H4 (cell line): Measurements from ENCODE around the gene TTC28. TPM values are rescaled to one million over a fixed set of nuclear protein-coding genes. Genes with fewer than 3 reads are reported as not detected.
"Not testable (repeated sequence)": the region's sequence is repeated elsewhere in the genome, so short reads cannot be mapped to it uniquely, and the experiment has no call there.

Source experiments
- DNase-seq: peaks from one replicate; pipeline ENCODE4 v3.0.0-alpha.2; 2015; ENCODE audit warnings: low spot score
- total RNA-seq: library from RNA; depleted of rRNA; stranded (reverse); fragments of >200 nt; shearing (Covaris generic); gene quantifications from 2 replicates; pipeline ENCODE4 v1.2.3, GENCODE V29; 2014

TTC28 gene
- total RNA-seq, 1 experiment from 2014 or later, result 0.23 TPM

DNA sequence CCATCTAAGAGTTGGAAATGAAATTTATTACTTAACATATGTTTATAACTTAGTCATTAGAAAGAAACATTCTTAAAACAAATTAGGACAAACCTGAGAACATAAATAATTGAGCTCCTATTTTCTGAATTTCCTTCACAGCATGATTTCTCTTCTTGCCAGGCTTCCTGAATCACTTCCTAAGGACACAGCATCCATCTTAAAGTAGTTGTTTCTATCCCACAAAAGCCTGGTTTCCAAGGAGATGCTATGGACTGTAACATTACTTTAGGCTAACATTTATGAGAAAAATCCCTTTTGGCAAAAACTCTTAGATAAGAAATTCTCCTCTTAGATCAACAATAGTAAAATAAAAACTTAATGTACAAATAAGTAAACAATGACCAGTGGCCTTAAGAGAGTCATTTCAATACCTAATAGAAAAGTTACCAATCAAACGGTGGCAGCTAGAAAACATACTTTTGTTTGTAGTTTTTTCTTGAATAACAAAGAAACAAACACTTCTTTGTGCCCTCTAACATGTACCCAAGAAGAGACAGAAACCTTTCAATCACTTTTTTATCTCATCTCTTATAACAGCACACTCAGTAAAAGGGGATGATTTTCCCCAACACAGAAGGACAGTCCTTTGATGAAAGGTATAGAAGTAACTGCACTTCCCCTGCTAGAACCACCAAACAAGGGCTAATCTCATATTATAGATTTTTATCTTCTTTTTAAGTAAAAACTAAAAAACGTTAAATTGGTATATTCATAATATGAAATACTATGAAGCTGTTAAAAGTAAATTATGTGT is 74.5 kb downstream of the TTC28 start:
- DNase-seq, result no peak

DNA sequence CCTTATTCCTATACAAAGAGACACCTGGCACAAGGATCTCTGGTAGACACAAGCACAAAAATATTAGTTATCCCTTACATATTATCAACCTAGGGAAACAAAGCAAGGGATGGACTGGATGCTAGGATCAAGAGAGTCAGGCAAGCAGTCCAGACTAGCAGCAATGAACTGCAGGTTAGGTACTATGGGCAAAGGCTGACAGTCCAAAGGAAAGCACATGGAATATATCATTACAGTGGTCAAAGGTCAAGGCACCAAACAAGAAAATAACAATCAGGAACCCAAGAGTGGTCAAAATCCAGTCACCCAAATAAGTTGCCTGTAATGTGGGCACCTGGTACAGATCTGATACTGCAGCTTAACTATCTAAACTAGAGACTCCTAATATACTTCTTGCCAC is 77.7 kb downstream of the TTC28 start:
- no peak for DNase-seq

GRCh38 chr22:28600546-28601143 is 79.0 kb downstream of the TTC28 start:
- DNase-seq, result peak; percentile 17

DNA sequence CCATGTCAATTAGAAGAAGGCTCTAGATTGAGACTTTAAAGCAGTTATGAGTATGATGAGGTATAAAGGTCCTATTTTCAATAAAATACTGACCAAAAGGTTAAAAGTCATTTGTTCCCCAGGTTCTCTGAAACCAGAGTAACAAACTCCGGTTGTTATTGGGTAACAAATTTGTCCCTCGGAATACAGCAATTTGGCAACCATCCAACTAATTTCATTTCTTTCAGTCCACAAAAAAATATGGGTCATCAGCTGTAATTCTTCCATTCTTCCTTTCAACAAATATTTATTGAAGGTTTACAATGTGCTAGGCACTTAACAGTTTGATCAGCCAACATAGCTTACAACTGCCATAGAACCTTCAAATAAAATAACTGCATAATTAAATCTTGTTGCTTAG is 79.9 kb downstream of the TTC28 start:
- DNase-seq, result no peak

- no peak for DNase-seq
Measured at GRCh38 chr22:28597665-28598064, 82.0 kb downstream of the TTC28 start.

DNA sequence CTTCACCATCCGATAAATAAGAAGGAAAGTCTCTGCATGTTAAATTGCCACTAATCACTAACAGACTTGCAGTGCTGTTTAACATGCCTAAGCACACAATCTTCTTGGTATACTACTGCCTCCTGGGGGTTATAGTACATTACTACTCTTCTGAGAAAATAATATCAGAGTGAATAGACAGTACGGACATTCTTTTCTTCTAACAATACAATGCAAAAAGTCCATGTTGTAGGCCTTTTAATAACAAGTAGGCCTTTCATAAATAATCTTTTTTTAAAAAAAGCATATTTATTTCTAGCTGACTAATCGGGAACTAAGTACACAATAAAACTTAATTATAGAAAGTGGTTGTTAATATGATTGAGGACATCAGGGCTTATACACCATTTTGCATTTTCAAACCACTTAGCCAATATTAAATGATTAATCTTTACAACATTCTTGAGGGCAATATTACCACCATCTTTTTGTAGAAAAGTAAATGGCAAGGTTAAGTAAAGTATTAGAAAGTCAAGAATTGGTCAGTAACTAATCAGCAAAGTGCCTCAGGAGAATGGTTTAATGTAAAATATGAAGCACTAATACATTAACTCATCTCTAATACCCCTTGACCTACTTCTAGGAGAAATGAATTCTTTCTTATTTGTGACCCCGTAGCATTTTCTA is 84.7 kb downstream of the TTC28 start:
- DNase-seq, result peak; percentile 43

- DNase-seq, result no peak
Measured at GRCh38 chr22:28594076-28594796, 85.4 kb downstream of the TTC28 start.

- no peak for DNase-seq
Measured at GRCh38 chr22:28593299-28593698, 86.3 kb downstream of the TTC28 start.

- no peak for DNase-seq
Measured at GRCh38 chr22:28589102-28589750, 90.4 kb downstream of the TTC28 start.

GRCh38 chr22:28585324-28585723 is 94.3 kb downstream of the TTC28 start:
- DNase-seq, result no peak

- peak; percentile 34 for DNase-seq
Measured at GRCh38 chr22:28582806-28583205, 96.8 kb downstream of the TTC28 start.

DNA sequence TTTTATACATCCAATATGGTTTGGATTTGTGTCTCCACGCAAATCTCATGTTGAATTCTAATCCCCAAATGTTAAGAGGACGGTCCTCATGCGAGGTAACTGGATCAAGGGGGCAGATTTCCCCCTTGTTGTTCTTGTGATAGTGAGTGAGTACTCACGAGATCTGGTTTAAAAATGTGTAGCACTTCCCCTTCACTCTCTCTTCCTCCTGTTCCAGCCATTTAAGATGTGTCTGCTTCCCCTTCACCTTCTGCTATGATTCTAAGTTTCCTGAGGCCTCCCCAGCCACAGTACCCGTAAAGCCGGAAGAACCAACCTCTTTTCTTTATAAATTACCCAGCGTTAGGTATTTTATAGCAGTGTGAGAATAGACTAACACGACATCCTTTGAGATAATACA is 98.6 kb downstream of the TTC28 start:
- no peak for DNase-seq

- no peak for DNase-seq
Measured at GRCh38 chr22:28576162-28576561, 103.5 kb downstream of the TTC28 start.

DNA sequence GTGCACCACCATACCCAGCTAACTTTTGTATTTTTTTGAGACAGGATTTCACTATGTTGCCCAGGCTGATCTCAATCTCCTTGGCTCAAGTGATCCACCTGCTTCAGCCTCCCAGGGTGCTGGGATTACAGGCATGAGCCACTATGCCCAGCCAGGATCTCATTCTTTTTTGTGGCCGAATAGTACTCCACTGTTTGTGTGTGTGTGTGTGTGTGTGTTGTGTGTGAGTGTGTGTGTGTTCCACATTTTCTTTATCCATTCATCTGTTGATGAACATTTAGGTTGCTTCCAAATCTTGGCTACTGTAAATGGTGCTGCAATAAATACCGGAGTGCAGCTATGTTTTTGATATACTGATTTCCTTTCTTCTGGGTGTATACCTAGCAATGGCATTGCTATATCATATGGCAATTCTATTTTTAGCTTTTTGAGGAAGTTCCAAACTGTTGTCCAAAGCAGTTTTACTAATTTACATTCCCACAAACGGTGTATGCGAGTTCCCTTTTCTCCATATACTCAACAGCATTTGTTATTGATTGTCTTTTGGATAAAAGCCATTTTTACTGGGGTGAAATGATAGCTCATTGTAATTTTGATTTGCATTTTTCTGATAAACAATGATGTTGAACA is 105.4 kb downstream of the TTC28 start:
- no peak for DNase-seq

DNA sequence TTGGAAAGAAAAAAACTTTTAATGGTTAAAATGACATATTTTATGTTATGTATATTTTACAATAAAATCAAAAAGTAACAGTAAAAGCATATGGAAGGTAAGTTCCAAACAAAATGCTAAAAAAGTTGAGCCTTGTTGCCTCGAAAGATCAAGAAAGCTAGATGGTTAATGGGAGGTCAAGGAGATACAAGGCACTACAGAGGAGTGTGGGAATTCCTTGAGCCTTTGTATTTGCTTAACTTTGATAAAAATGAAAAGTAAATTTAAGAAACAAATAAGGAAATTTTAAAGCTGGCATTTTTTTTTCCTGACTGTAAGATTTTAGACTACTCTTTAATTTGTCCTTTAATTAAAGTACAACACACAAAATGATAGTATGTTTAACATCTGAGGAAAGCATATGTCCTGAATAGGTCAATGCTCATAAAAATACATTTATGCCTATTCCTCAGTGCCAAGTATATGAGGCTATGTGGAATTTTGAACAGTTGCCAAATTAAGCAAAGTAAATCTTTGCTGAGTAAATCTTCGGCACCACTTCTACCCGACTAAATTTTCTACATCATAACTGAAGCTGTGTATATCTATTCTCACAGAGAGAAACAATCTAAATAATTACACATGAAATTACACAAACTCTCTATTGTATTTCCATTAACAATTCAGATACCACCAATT is 108.8 kb downstream of the TTC28 start:
- DNase-seq, result no peak

GRCh38 chr22:28568974-28569373 is 110.7 kb downstream of the TTC28 start:
- not testable (repeated sequence) for DNase-seq

GRCh38 chr22:28568099-28568498 is 111.5 kb downstream of the TTC28 start:
- no peak for DNase-seq

DNA sequence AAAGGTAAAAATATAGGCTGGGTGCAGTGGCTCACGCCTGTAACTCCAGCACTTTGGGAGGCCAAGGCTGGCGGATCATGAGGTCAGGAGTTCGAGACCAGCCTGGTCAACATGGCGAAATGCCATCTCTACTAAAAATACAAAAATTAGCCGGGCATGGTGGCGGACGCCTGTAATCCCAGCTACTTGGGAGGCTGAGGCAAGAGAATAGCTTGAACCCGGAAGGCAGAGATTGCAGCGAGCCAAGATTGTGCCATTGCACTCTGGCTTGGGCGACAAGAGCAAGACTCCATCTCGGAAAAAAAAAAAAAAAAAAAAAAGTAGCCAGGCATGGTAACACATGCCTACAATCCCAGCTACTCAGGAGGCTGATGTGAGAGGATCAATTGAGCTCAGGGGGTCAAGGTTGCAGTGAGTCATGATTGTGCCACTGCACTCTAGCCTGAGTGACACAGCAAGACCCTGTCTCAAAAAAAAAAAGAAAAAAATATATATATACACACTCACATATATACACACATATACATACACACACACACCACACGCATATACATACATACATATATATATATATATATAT is 112.6 kb downstream of the TTC28 start:
- not testable (repeated sequence) for DNase-seq

DNA sequence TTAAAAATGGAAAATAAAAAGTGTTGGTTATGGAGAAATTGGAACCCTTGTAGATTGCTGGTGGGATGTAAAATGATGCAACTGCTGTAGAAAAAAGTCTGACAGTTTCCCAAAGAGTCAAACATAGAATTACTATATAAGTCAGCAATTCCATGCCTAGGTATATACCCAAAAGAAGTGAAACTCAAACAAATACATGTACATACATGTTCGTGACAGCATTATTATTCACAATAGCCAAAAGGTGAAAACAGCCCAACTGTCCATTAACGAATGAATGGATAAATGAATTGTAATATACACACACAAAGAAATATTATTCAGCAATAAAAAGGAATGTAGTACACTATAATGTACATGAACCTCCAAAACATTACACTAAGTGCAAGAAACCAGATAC is 116.0 kb downstream of the TTC28 start:
- DNase-seq, result no peak

DNA sequence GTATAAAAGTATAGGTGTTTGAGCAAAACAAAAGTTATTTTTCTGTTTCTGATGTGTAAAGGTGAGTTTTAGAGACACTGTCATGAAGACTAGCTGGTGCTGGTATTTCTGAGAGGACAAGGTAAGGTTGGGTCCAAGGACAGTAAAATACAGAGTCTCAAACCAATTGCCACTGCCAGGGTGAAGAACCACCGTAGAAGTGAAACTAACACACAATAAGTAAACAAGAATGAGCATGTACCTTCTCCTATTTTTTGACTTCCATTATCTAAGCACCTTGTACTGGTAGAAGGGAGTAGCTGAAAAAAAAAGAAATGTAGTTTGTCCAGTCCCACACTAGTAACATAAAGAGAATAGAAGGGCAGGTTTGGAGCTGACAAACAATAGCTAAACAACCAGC is 117.3 kb downstream of the TTC28 start:
- DNase-seq, result no peak
